DMS 273 (cell line): ENCODE data around the gene DVL1.
A peak's percentile ranks its signal among the peaks of the same experiment; 100 is the strongest.
"Not testable (repeated sequence)": the region's sequence is repeated elsewhere in the genome, so short reads cannot be mapped to it uniquely, and the experiment has no call there.

Source experiments
- DNase-seq: peaks from one replicate; lab custom pipeline; 2025; ENCODE audit not compliant: unreplicated experiment; lab: John Stamatoyannopoulos, UW

DVL1 gene

GRCh38 chr1:1328254-1328653 lies 21.0 kb downstream of the DVL1 start:
- DNase-seq = no peak

- DNase-seq = no peak
These were observed 21.9 kb downstream of the DVL1 start for GRCh38 chr1:1327291-1327690.

- DNase-seq = peak; percentile 52
These were observed 23.1 kb downstream of the DVL1 start for GRCh38 chr1:1326075-1326605.

- DNase-seq = no peak
These were observed 23.7 kb downstream of the DVL1 start for GRCh38 chr1:1325288-1326074.

GRCh38 chr1:1324524-1325287 lies 24.5 kb downstream of the DVL1 start, which contains the start of the genes CPTP and INTS11:
Gene CPTP, plus strand, starts transcription at chr1:1324802. Its CDS starts 2,109 bp downstream, at chr1:1326911.
Gene INTS11, minus strand, starts transcription at chr1:1324660. Its CDS starts 52 bp downstream, at chr1:1324608.
- DNase-seq = peak; percentile 96

GRCh38 chr1:1324084-1324523 lies 25.1 kb downstream of the DVL1 start:
- peak; percentile 83 for DNase-seq

- DNase-seq = no peak
These were observed 26.3 kb downstream of the DVL1 start for GRCh38 chr1:1322952-1323351.

GRCh38 chr1:1322418-1322817 lies 26.8 kb downstream of the DVL1 start:
- DNase-seq = no peak

GRCh38 chr1:1321477-1321876 lies 27.7 kb downstream of the DVL1 start:
- no peak for DNase-seq

GRCh38 chr1:1320666-1321448 lies 28.4 kb downstream of the DVL1 start:
- DNase-seq = no peak

GRCh38 chr1:1319646-1319941 lies 29.6 kb downstream of the DVL1 start:
- no peak for DNase-seq

GRCh38 chr1:1318777-1319645 lies 30.2 kb downstream of the DVL1 start:
- DNase-seq = no peak

GRCh38 chr1:1318131-1318652 lies 31.0 kb downstream of the DVL1 start:
- DNase-seq = peak; percentile 95

- DNase-seq = no peak
These were observed 31.8 kb downstream of the DVL1 start for GRCh38 chr1:1317420-1317819.

- not testable (repeated sequence) for DNase-seq
These were observed 33.0 kb downstream of the DVL1 start for GRCh38 chr1:1316199-1316598.

- no peak for DNase-seq
These were observed 33.7 kb downstream of the DVL1 start for GRCh38 chr1:1315435-1315954.

GRCh38 chr1:1314678-1315335 lies 34.4 kb downstream of the DVL1 start:
- no peak for DNase-seq

- DNase-seq = no peak
These were observed 35.0 kb downstream of the DVL1 start for GRCh38 chr1:1314237-1314586.

GRCh38 chr1:1313500-1314236 lies 35.5 kb downstream of the DVL1 start:
- no peak for DNase-seq
